HL-60 (cell line): ENCODE data around the gene RIF1.

ENCODE experiments used
- DNase-seq, 2 experiments: peaks; one replicate each; pipeline ENCODE4 v3.0.0-alpha.2; 2010 to 2020; ENCODE audit warnings: low read depth in 1 of 2, low spot score in 1 of 2
- H3K27ac ChIP-seq: fragments of 250-450 bp; sonication (Bioruptor Pico); replicated peaks from 2 replicates; pipeline ENCODE4 v1.5.1; 2020; ENCODE audit warnings: mild to moderate bottlenecking, moderate library complexity
- H3K27me3 ChIP-seq: fragments of 250-450 bp; sonication (Bioruptor Pico); 2 replicates; pipeline ENCODE4 v1.5.1; 2021; ENCODE audit warnings: mild to moderate bottlenecking, moderate library complexity; ENCODE audit not compliant: insufficient read depth, poor library complexity, severe bottlenecking
- H3K4me3 ChIP-seq: replicated peaks from 2 replicates; pipeline ENCODE4 v1.5.1; 2011; ENCODE audit warnings: mild to moderate bottlenecking, control low read depth, low read length; ENCODE audit not compliant: insufficient read depth
- GABPA ChIP-seq: IDR thresholded peaks from 2 replicates; pipeline ENCODE4 v1.6.1; 2012; ENCODE audit warnings: low read depth
- POLR2AphosphoS5 ChIP-seq: IDR thresholded peaks from 2 replicates; pipeline ENCODE4 v1.6.1; 2012; ENCODE audit warnings: low read depth
- SPI1 ChIP-seq: IDR thresholded peaks from 2 replicates; pipeline ENCODE4 v1.6.1; 2012; ENCODE audit warnings: low read depth, mild to moderate bottlenecking, borderline replicate concordance
- TF ChIP-seq, protein P1 (sequence below): IDR thresholded peaks from 2 replicates; pipeline ENCODE4 v1.6.1; 2012; ENCODE audit warnings: low read depth; ENCODE audit not compliant: insufficient replicate concordance
- TF ChIP-seq, protein P2 (sequence below): IDR thresholded peaks from one replicate; pipeline ENCODE4 v1.5.1; 2011; ENCODE audit warnings: low read length, control low read depth, inconsistent platforms; ENCODE audit not compliant: insufficient read depth

Gene RIF1

DNA sequence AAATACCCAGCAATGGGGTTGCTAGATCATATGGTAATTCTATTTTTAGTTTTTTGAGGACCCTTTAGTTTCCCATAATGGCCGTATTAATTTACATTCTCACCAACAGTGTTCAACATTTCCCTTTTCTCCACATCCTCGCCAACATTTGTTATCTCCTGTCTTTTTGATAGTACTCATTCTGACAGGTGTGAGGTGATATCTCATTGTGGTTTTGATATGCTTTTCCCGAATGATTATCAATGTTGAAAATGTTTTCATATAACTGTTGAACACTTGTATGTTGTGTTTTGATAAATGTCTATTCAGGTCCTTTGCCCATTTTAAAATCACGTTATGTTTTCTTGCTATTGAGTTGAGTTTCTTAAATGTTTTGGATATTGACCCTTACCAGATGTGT lies 5.8 kb upstream of the RIF1 start:
- no peaks in the 10 kb centered on the region for H3K27me3 ChIP-seq
- DNase-seq, result no peak
- no peak overlapping the region for H3K4me3 ChIP-seq
- no peak for TF ChIP-seq SPI1
- no peak for TF ChIP-seq GABPA
- TF ChIP-seq, protein P1, sequence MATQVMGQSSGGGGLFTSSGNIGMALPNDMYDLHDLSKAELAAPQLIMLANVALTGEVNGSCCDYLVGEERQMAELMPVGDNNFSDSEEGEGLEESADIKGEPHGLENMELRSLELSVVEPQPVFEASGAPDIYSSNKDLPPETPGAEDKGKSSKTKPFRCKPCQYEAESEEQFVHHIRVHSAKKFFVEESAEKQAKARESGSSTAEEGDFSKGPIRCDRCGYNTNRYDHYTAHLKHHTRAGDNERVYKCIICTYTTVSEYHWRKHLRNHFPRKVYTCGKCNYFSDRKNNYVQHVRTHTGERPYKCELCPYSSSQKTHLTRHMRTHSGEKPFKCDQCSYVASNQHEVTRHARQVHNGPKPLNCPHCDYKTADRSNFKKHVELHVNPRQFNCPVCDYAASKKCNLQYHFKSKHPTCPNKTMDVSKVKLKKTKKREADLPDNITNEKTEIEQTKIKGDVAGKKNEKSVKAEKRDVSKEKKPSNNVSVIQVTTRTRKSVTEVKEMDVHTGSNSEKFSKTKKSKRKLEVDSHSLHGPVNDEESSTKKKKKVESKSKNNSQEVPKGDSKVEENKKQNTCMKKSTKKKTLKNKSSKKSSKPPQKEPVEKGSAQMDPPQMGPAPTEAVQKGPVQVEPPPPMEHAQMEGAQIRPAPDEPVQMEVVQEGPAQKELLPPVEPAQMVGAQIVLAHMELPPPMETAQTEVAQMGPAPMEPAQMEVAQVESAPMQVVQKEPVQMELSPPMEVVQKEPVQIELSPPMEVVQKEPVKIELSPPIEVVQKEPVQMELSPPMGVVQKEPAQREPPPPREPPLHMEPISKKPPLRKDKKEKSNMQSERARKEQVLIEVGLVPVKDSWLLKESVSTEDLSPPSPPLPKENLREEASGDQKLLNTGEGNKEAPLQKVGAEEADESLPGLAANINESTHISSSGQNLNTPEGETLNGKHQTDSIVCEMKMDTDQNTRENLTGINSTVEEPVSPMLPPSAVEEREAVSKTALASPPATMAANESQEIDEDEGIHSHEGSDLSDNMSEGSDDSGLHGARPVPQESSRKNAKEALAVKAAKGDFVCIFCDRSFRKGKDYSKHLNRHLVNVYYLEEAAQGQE, result no peak
- no peak for TF ChIP-seq POLR2AphosphoS5
- H3K27ac ChIP-seq, result no peak overlapping the region

DNA sequence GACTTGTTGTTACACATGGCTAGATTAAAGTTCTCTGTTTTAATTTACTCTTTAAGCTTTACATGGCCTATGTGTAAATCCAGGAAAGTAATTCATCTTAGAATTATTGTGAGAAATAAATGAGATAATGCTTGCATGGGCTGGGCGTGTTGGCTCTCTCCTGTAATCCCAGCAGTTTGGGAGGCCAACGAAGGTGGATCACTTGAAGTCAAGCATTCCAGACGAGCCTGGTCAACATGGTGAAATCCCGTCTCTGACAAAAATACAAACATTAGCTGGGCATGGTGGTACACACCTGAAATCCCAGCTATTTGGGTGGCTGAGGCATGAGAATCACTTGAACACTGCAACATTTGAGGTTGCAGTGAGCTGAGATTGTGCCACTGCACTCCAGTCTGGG lies 4.3 kb upstream of the RIF1 start:
- Histone ChIP-seq H3K4me3 (no peak overlapping the region), H3K27ac (no peak overlapping the region), H3K27me3 (no peaks in the 10 kb centered on the region)
- TF ChIP-seq SPI1 (no peak), POLR2AphosphoS5 (no peak), GABPA (no peak)
- TF ChIP-seq, protein P1, result no peak
- TF ChIP-seq, protein P2, sequence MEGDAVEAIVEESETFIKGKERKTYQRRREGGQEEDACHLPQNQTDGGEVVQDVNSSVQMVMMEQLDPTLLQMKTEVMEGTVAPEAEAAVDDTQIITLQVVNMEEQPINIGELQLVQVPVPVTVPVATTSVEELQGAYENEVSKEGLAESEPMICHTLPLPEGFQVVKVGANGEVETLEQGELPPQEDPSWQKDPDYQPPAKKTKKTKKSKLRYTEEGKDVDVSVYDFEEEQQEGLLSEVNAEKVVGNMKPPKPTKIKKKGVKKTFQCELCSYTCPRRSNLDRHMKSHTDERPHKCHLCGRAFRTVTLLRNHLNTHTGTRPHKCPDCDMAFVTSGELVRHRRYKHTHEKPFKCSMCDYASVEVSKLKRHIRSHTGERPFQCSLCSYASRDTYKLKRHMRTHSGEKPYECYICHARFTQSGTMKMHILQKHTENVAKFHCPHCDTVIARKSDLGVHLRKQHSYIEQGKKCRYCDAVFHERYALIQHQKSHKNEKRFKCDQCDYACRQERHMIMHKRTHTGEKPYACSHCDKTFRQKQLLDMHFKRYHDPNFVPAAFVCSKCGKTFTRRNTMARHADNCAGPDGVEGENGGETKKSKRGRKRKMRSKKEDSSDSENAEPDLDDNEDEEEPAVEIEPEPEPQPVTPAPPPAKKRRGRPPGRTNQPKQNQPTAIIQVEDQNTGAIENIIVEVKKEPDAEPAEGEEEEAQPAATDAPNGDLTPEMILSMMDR, result no peak
- DNase-seq, result no peak

DNA sequence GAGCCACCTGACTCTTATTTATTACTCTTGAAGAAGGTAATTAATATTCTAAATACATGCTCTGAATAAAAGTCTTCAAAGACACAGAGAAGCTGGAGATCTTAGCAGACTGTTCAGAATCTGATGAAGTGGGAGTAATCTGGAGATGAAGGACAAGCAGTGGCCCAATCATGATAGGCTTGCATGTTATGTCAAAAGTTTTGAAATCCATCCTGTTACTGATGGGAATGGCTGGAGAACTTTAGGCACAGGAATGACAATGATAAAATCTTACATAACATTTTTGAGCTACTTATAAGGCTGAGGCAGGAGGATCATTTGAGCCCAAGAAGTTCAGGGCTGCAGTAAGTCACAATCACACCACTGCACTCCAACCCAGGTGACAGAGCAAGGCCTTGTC lies 2.4 kb upstream of the RIF1 start:
- TF ChIP-seq SPI1, result no peak
- no peak for TF ChIP-seq POLR2AphosphoS5
- TF ChIP-seq, protein P1, result no peak
- TF ChIP-seq GABPA, result no peak
- DNase-seq, result no peak

DNA sequence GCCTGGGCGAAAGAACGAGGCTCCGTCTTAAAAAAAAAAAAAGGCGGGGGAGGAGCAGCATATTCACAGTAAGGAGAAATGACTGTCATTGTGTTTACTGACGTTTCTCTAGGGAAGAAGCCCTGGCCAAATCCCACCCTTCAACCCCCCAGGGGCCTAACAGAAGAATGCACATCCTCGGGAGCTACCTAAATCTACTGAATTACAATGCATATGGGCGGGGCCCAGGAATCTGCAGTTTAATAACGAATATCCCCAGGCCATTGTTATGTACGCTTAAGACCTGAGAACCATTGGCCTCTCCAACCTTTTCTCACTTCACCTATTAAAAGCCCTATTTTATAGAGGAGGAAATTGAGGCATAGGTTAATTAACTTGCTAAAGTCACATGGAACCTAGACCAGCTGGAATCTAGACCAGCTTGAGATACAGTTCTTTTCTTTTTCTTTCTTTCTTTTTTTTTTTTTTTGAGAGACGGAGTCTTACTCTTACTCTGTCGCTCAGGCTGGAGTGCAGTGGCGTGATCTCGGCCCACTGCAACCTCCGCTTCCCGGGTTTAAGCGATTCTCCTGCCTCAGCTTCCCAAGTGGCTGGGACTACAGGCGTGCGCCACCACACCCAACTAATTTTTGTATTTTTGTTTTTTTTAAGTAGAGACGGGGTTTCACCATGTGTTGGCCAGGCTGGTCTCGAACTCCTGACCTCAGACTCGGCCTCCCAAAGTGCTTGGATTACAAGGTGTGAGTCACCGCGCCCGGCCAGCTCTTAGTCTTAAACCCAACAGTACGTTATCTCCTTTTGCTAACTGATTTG lies 708 bp upstream of the RIF1 start:
- TF ChIP-seq GABPA (no peak), POLR2AphosphoS5 (no peak), SPI1 (no peak)
- TF ChIP-seq, protein P1, result no peak
- TF ChIP-seq, protein P2, result no peak
- DNase-seq, result no peak
- Histone ChIP-seq H3K4me3 (peak overlapping the region; percentile 95), H3K27me3 (no peaks in the 10 kb centered on the region), H3K27ac (peak overlapping the region; percentile 96)

More for the DNA sequence above, 2.4 kb upstream of the RIF1 start:
- H3K4me3 ChIP-seq, result no peak overlapping the region
- H3K27me3 ChIP-seq, result no peaks in the 10 kb centered on the region
- H3K27ac ChIP-seq, result no peak overlapping the region
